Cardiac muscle cell (in vitro differentiated cells and primary cell): ENCODE results near the gene SEC14L6. TPM values are rescaled to one million over a fixed set of nuclear protein-coding genes. Genes with fewer than 3 reads are reported as not detected.

Experiments
- DNase-seq, 2 donors: peaks; one replicate each; pipeline versions ENCODE4 v3.0.0 to v3.0.0-alpha.2; 2010 to 2017; ENCODE audit warnings: low read depth in 1 of 2, low spot score in 1 of 2
- H3K27ac ChIP-seq: fragments of 200-600 bp; sonication (generic); 2 replicates; pipeline ENCODE4 v1.5.1; 2016
- H3K27me3 ChIP-seq: fragments of 200-600 bp; sonication (generic); 2 replicates; pipeline ENCODE4 v1.6.0; 2016; ENCODE audit warnings: control low read depth
- H3K36me3 ChIP-seq: fragments of 200-600 bp; sonication (generic); 2 replicates; pipeline ENCODE4 v1.5.1; 2016; ENCODE audit warnings: control low read depth
- H3K4me1 ChIP-seq: fragments of 200-600 bp; sonication (generic); 2 replicates; pipeline ENCODE4 v1.8.1; 2017; ENCODE audit warnings: low read depth, mild to moderate bottlenecking, mixed run types
- H3K4me3 ChIP-seq: fragments of 200-600 bp; sonication (generic); 2 replicates; pipeline ENCODE4 v1.5.1; 2016; ENCODE audit warnings: mild to moderate bottlenecking
- H3K9me3 ChIP-seq: fragments of 200-600 bp; sonication (generic); 2 replicates; pipeline ENCODE4 v1.5.1; 2017; ENCODE audit warnings: low read depth, mild to moderate bottlenecking, control low read depth
- polyA plus RNA-seq: library from polyadenylated mRNA; unstranded; fragments of >200 nt; fragmentation: Nextera tagmentation; extraction: Ambion mirVana; gene quantifications from 2 replicates; pipeline ENCODE4 v1.2.1, GENCODE V29; 2016
- total RNA-seq: library from RNA; depleted of rRNA; stranded (reverse); fragments of >200 nt; gene quantifications from 2 replicates; pipeline ENCODE4 v1.2.3, GENCODE V29; 2016
- TF ChIP-seq, protein P1 (sequence below): IDR thresholded peaks from 2 replicates; pipeline ENCODE4 v1.5.1; 2012; ENCODE audit warnings: low read depth, mild to moderate bottlenecking, low read length

Gene SEC14L6
- total and polyA plus RNA-seq, 2 experiments from 2014 or later: 2.2 to 4.7 TPM

DNA sequence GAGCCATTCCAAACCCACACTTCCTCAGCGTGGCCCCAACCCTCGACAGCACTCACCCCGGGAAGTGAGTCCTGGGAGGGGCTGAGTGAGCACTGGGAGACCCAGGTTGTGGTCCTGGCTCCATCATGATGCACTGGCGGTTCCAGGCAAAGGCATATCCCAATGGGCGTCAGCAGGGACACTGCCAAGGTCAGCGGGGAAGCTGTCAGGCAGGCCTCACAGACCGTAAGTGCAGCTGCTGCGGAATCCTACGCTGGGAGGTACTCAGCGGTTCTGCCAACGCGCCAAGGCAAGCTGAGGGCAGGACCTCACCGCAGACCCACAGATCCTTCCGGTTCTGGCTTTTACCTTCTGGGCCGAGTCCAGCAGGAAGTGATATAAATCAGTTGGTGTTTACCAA, 29.3 kb upstream of the SEC14L6 start:
- Histone ChIP-seq H3K27ac (no peak overlapping the region), H3K9me3 (no peaks in the 10 kb centered on the region), H3K36me3 (peaks cover 37% of the 10 kb centered on the region), H3K4me1 (no peaks in the 10 kb centered on the region), H3K27me3 (peaks cover 9% of the 10 kb centered on the region), H3K4me3 (no peak overlapping the region)
- TF ChIP-seq, protein P1, sequence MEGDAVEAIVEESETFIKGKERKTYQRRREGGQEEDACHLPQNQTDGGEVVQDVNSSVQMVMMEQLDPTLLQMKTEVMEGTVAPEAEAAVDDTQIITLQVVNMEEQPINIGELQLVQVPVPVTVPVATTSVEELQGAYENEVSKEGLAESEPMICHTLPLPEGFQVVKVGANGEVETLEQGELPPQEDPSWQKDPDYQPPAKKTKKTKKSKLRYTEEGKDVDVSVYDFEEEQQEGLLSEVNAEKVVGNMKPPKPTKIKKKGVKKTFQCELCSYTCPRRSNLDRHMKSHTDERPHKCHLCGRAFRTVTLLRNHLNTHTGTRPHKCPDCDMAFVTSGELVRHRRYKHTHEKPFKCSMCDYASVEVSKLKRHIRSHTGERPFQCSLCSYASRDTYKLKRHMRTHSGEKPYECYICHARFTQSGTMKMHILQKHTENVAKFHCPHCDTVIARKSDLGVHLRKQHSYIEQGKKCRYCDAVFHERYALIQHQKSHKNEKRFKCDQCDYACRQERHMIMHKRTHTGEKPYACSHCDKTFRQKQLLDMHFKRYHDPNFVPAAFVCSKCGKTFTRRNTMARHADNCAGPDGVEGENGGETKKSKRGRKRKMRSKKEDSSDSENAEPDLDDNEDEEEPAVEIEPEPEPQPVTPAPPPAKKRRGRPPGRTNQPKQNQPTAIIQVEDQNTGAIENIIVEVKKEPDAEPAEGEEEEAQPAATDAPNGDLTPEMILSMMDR: no peak
- DNase-seq: no peak

DNA sequence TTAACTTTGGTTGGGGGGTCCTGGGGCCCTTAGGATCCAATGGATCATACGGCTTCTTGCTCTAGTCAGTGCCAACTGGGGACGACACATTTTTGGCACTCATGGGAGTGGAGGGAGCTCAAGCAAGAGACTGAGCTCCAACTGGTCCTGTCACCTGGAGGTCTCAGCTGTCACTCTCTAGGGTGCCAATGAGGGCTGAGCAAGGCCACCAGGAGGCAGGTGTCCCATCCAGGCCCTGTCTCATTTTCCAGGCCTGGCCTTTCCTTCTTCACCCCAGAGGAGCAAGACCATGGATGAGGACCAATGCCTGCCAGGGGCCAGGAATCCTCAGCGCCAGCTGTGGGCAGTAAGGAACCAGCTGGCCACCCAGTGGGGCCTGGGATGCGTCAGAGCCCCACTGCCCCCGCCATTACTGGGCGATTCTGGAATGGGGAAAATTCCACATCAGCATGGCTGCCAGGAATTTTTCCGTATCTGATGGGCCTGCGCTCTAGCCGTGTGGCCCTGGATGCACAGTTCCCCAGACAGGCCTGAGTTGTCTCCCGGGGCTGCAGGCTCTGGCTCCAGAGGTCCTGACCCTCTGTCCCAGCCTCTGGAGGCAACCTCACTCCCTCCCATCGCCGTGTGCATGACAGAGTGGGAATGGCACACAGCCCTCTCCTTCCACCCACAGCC, 28.6 kb upstream of the SEC14L6 start:
- DNase-seq: peak in 1 of 2 donors; percentile 94
- H3K4me1 ChIP-seq: no peaks in the 10 kb centered on the region
- peaks cover 9% of the 10 kb centered on the region for H3K27me3 ChIP-seq
- no peaks in the 10 kb centered on the region for H3K9me3 ChIP-seq
- TF ChIP-seq, protein P1: no peak
- H3K27ac ChIP-seq: no peak overlapping the region
- peak overlapping the region; percentile 29 for H3K4me3 ChIP-seq
- peaks cover 31% of the 10 kb centered on the region for H3K36me3 ChIP-seq

DNA sequence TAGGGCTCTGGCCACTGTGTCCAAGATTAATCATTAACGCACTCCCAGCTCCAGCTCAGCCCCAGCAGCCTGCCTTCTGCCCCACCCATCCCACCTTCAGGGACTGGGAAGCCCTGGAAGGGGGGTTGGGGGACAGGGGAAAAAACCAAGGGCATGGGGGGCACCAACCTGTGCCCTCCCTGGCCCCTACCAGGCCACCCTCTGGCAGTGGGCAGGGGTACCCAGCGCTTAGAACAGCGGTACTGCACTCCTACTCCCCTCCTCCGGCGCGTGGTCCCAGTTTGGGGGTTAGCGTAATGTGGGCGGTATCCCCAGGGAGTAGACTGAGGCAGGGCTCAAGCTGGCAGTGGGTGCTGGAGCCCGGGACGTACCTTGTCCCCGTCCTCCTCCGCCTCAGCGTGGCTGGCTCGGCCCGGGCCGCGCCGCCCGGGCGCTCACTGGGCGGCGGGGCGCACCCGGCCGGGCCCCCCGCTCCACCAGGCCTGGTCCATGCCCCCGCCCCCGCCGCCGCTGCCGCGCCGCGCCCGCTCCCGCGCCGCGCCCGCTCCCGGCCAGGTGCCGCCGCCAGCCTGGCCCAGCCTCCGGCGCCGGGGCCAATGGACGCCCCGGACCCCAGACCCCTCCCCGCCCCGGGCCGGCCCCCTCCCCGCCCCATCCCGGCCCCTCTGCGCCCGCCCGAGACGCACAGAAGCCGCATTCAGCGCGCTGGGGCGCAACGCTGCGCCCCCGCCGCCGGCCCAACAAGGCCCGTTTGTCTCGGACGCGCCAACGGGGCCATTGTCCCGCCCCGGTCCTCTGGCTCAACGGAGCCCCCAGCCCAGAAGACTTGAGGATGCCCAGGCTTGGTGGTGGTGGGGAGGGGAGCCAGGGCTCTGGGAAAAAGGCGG, 27.8 kb upstream of the SEC14L6 start, which contains the start of gene GAL3ST1:
Gene GAL3ST1 (minus strand): TSS at position 571 of the 887 bp plus-strand sequence. CDS start 17,273 bp downstream, outside the sequence.
- H3K4me1 ChIP-seq: no peaks in the 10 kb centered on the region
- TF ChIP-seq, protein P1: no peak
- peaks cover 23% of the 10 kb centered on the region for H3K36me3 ChIP-seq
- peak in 1 of 2 donors; percentile 53 for DNase-seq
- H3K27ac ChIP-seq: no peak within 1 kb of the TSS
- H3K27me3 ChIP-seq: peaks cover 9% of the 10 kb centered on the region
- H3K9me3 ChIP-seq: no peaks in the 10 kb centered on the region
- H3K4me3 ChIP-seq: peak within 1 kb of the TSS; percentile 29

DNA sequence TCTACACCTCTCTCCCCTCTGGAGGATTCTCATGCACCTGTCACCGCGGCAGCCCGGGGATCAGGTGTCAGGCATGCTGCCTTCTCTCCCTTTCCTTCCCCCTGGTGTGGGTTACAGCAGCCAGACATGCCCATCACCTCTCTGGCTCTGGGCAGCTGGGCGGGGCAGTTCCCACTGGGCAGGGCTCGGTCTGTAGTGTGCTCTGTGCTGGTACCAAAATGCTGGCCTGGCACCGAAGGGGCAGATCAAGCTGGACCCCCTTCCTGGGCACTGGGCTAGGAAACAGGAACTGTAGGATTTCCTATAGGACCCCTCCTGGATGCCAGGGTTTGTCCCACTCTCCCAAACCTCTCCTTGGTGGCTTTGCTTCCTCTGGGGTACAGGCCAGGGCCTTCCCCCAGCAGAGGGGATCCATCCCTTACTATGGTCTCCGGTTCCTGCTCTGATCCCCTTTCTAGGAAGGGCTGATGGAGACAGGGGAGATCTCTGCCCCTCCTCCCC, 27.1 kb upstream of the SEC14L6 start:
- Histone ChIP-seq H3K4me1 (no peaks in the 10 kb centered on the region), H3K27me3 (peaks cover 9% of the 10 kb centered on the region), H3K36me3 (peaks cover 19% of the 10 kb centered on the region), H3K9me3 (no peaks in the 10 kb centered on the region), H3K4me3 (no peak overlapping the region), H3K27ac (no peak overlapping the region)
- TF ChIP-seq, protein P1: no peak
- DNase-seq: no peak

DNA sequence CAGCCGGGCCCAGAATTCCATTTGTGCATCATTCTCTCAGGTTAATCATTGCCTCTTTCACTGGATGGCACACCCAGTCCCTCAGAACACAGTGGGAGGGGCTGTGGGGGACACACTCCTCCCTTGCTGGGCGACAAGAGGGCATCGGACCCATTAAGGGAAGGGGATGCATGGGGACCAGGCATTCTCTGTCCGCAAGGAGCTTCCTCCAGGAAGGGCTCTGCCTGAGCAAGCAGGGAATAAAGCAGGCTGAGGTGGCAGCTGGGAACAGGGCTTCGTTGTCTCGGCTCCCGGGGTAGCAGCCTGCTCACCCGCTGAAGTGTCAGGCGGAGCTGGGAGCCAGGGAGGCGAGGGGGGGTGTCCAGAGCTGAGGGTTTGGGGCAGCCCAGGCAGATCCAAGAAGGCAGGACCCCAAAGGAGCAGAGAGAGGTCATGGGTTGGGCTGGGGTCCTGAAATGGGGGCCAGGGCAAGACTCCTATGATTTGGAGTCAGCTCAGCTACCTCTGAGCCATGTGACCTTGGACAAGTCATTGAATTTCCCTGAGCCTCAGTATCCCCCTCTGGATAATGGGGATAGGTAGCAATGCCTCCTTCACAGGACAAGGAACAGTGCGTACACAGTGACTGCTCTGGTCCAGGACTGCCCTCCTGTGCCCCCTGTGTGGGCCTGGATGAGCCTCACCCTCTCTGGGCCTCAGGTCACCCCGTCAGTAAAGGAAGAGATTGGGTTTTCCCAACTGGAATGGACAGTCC, 26.5 kb upstream of the SEC14L6 start:
- TF ChIP-seq, protein P1: no peak

More for the DNA sequence above, 26.5 kb upstream of the SEC14L6 start:
- Histone ChIP-seq H3K4me3 (no peak overlapping the region), H3K9me3 (no peaks in the 10 kb centered on the region), H3K27ac (no peak overlapping the region), H3K27me3 (peaks cover 9% of the 10 kb centered on the region), H3K36me3 (peaks cover 13% of the 10 kb centered on the region), H3K4me1 (no peaks in the 10 kb centered on the region)
- no peak for DNase-seq
